Mesothelial cell of epicardium (in vitro differentiated cells): ENCODE data around the gene SYK. TPM values are rescaled to one million over a fixed set of nuclear protein-coding genes. Genes with fewer than 3 reads are reported as not detected.
"Not testable (repeated sequence)": the region's sequence is repeated elsewhere in the genome, so short reads cannot be mapped to it uniquely, and the experiment has no call there.

Experiments used
- DNase-seq, 2 experiments: peaks; one replicate each; pipeline ENCODE4 v3.0.0; 2021; ENCODE audit warnings: low spot score in 2 of 2; ENCODE audit not compliant: unreplicated experiment in 2 of 2
- H3K27ac Mint-ChIP-seq: 2 replicates; pipeline ENCODE4 v1.8.0; 2021; ENCODE audit warnings: mixed read lengths
- H3K27me3 Mint-ChIP-seq: 2 replicates; pipeline ENCODE4 v1.8.0; 2021; ENCODE audit warnings: low read depth, mixed read lengths
- H3K36me3 Mint-ChIP-seq: 2 replicates; pipeline ENCODE4 v1.8.0; 2021; ENCODE audit warnings: mixed read lengths
- H3K4me1 Mint-ChIP-seq: 2 replicates; pipeline ENCODE4 v1.8.0; 2021; ENCODE audit warnings: mixed read lengths
- H3K4me3 Mint-ChIP-seq: 2 replicates; pipeline ENCODE4 v1.8.0; 2021; ENCODE audit warnings: mild to moderate bottlenecking, moderate library complexity, mixed read lengths
- H3K9me3 Mint-ChIP-seq: 2 replicates; pipeline ENCODE4 v1.8.0; 2021; ENCODE audit warnings: mixed read lengths
- CTCF ChIP-seq: fragments of 200-600 bp; sonication (generic); IDR thresholded peaks from one replicate; pipeline ENCODE4 v1.5.0; 2021; ENCODE audit warnings: antibody characterized with exemption; ENCODE audit not compliant: unreplicated experiment
- total RNA-seq: library from RNA; stranded (reverse); gene quantifications from 3 replicates; pipeline ENCODE4 v1.2.1, GENCODE V29; 2021

The SYK gene
- total RNA-seq, 1 donor from 2014 or later, result 3.8 TPM

GRCh38 chr9:90789408-90789807 is 12.2 kb upstream of the SYK start:
- Mint-ChIP-seq H3K4me3 (no peak overlapping the region), H3K27me3 (peaks cover 2% of the 10 kb centered on the region), H3K9me3 (peaks cover 7% of the 10 kb centered on the region), H3K36me3 (no peaks in the 10 kb centered on the region), H3K27ac (no peak overlapping the region), H3K4me1 (peaks cover 4% of the 10 kb centered on the region)
- DNase-seq, result no peak
- no peak for TF ChIP-seq CTCF

GRCh38 chr9:90789862-90790261 is 11.8 kb upstream of the SYK start:
- Mint-ChIP-seq H3K27me3 (peaks cover 2% of the 10 kb centered on the region), H3K36me3 (no peaks in the 10 kb centered on the region), H3K4me1 (peaks cover 4% of the 10 kb centered on the region), H3K27ac (no peak overlapping the region), H3K9me3 (peaks cover 7% of the 10 kb centered on the region), H3K4me3 (no peak overlapping the region)
- no peak for DNase-seq
- no peak for TF ChIP-seq CTCF

- not testable (repeated sequence) for H3K4me3 Mint-ChIP-seq, H3K27ac Mint-ChIP-seq, H3K36me3 Mint-ChIP-seq, DNase-seq, H3K9me3 Mint-ChIP-seq, H3K4me1 Mint-ChIP-seq
- H3K27me3 Mint-ChIP-seq, result peaks cover 19% of the 10 kb centered on the region
These were observed 8.6 kb upstream of the SYK start for GRCh38 chr9:90793024-90793423.

- Mint-ChIP-seq H3K27ac (no peak overlapping the region), H3K9me3 (peaks cover 7% of the 10 kb centered on the region), H3K4me1 (peaks cover 4% of the 10 kb centered on the region), H3K36me3 (no peaks in the 10 kb centered on the region), H3K27me3 (peaks cover 22% of the 10 kb centered on the region), H3K4me3 (no peak overlapping the region)
- no peak for TF ChIP-seq CTCF
- DNase-seq, result no peak
These were observed 7.9 kb upstream of the SYK start for GRCh38 chr9:90793729-90794128.

GRCh38 chr9:90795084-90795483 is 6.5 kb upstream of the SYK start:
- peaks cover 7% of the 10 kb centered on the region for H3K9me3 Mint-ChIP-seq
- H3K4me1 Mint-ChIP-seq, result peaks cover under 1% of the 10 kb centered on the region
- no peak overlapping the region for H3K27ac Mint-ChIP-seq
- no peak for TF ChIP-seq CTCF
- H3K36me3 Mint-ChIP-seq, result no peaks in the 10 kb centered on the region
- H3K4me3 Mint-ChIP-seq, result no peak overlapping the region
- peaks cover 35% of the 10 kb centered on the region for H3K27me3 Mint-ChIP-seq
- DNase-seq, result no peak

- peaks cover 43% of the 10 kb centered on the region for H3K27me3 Mint-ChIP-seq
- no peak for TF ChIP-seq CTCF
These were observed 5.7 kb upstream of the SYK start for GRCh38 chr9:90795871-90796317.

More at GRCh38 chr9:90795871-90796317, 5.7 kb upstream of the SYK start:
- Mint-ChIP-seq H3K4me3 (no peak overlapping the region), H3K9me3 (peaks cover 7% of the 10 kb centered on the region), H3K4me1 (no peaks in the 10 kb centered on the region), H3K27ac (no peak overlapping the region), H3K36me3 (no peaks in the 10 kb centered on the region)
- DNase-seq, result no peak
